Ovary (tissue), 1 donor: ENCODE results near the gene ZBTB39.

Source experiments
- EP300 ChIP-seq: sonication (generic); formaldehyde crosslinking; IDR thresholded peaks from one replicate; pipeline ENCODE4 v1.6.1; 2017; ENCODE audit warnings: antibody characterized with exemption
- POLR2A ChIP-seq: fragments of 450-650 bp; IDR thresholded peaks from one replicate; pipeline ENCODE4 v1.6.1; 2017; ENCODE audit warnings: antibody characterized with exemption, mild to moderate bottlenecking, moderate library complexity

- TF ChIP-seq POLR2A (no peak), EP300 (no peak)
Measured at GRCh38 chr12:56953314-56953713, 53.0 kb downstream of the ZBTB39 start.
